Measurements from ENCODE around the gene AHRR. TPM values are rescaled to one million over a fixed set of nuclear protein-coding genes. Genes with fewer than 3 reads are reported as not detected.
A peak's percentile ranks its signal among the peaks of the same experiment; 100 is the strongest.

The AHRR gene
- total and polyA plus RNA-seq, 2 of the 4 experiments (the other 2 are of a cell fraction), result 15.6 to 37.1 TPM

DNA sequence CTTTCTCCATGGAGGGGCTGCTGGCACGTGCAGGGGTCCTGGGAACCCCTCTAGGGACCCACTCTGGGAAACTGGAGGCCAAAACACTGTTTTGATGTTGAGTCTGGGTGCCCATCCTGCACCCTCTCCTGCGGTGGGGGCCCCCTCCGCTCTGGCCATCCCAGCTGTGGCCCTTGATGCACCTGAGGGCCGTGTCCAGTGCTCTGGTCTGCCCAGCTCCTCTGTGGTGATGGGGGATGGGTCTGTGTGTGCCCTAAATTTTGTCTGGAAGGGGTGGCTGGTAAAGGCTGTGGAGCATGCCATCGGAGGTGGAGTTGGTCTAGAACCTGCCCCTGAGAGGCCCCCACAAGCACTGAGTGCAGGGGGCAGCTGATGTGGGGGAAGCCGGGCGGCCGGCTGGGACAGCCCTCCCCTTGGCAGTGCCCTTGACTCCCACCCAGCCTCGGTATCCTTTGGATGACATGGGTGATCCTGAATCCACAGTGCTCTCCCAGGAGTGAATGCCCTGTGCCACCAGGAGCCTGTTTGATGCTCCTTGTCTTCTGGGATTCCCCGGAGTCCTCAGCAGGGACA lies 26.3 kb downstream of the AHRR start:
- Histone ChIP-seq H4K91ac (ENCODE audit: insufficient read depth, low read depth, low read length) (no peak overlapping the region), H2BK15ac (ENCODE audit: low read depth, low read length) (no peak overlapping the region), H3K9ac (ENCODE audit: low read depth, low read length) (no peak overlapping the region), H3K4me2 (ENCODE audit: low read depth, low read length) (no peak overlapping the region), H3K79me1 (ENCODE audit: low read depth in 1 of 2, low read length in 2 of 2) (peaks cover 44 to 73% of the 10 kb centered on the region in 2 experiments), H3K27ac (ENCODE audit: insufficient read depth, low read length) (no peak overlapping the region), H2BK120ac (ENCODE audit: low read depth, low read length) (no peak overlapping the region), H3K36me3 (ENCODE audit: control insufficient read depth, insufficient read depth, low read length) (peaks cover 47% of the 10 kb centered on the region), H2BK20ac (ENCODE audit: low read depth, low read length) (no peak overlapping the region), H3K27me3 (ENCODE audit: control insufficient read depth, insufficient read depth, low read length) (no peaks in the 10 kb centered on the region), H3K4me1 (ENCODE audit: control insufficient read depth, insufficient read depth, low read length) (peaks cover 12% of the 10 kb centered on the region), H4K20me1 (ENCODE audit: insufficient read depth, low read length) (peaks cover 28% of the 10 kb centered on the region), H3K4ac (ENCODE audit: low read depth, low read length) (no peak overlapping the region), H4K5ac (ENCODE audit: low read depth, low read length) (no peak overlapping the region), H3K4me3 (ENCODE audit: insufficient read depth, low read depth, low read length) (no peak overlapping the region), H2BK5ac (ENCODE audit: low read depth, low read length, poor library complexity, severe bottlenecking) (no peak overlapping the region), H3K9me3 (ENCODE audit: control insufficient read depth, insufficient read depth, low read length) (no peaks in the 10 kb centered on the region), H3K14ac (replicated peaks; ENCODE audit: low read depth, low read length) (no peak overlapping the region), H3K23ac (ENCODE audit: low read depth, low read length) (no peak overlapping the region), H2AK9ac (replicated peaks; ENCODE audit: low read depth, low read length, poor library complexity) (no peak overlapping the region), H3K56ac (ENCODE audit: extremely low read depth, insufficient read depth, low read length) (no peak overlapping the region), H3K18ac (ENCODE audit: low read depth, low read length) (no peak overlapping the region), H3K9me1 (ENCODE audit: insufficient read depth, low read length) (peaks cover 19% of the 10 kb centered on the region), H2AK5ac (ENCODE audit: low read depth, low read length) (no peak overlapping the region; the same call in 1 of the 2 replicates), H4K8ac (ENCODE audit: low read depth in 2 of 2, low read length in 2 of 2) (peak overlapping the region in 1 of 2 experiments; percentile 21; a peak in 1 of 4 replicates), H2AFZ (replicated peaks; ENCODE audit: low read length, poor library complexity) (no peak overlapping the region)
- intact Hi-C loops (cut with micrococcal nuclease) (no loop called here), dilution Hi-C loops (cut with HindIII; ENCODE audit: low sequenced_read_pairs, unreplicated experiment) (no loop called here), in situ Hi-C loops (cut with MboI; ENCODE audit: low sequenced_read_pairs) (no loop called here)
- no TSS peak for BruUV-seq (replicated peaks)
- WGBS, 2 experiments (ENCODE audit: extremely low coverage in 2 of 2, insufficient read length in 1 of 2), result no CpG with 5 or more reads among the region's 10 CpGs
- CTCF ChIA-PET, result no interaction called here
- ATAC-seq (ENCODE audit: low read depth), result no peak
- POLR2A ChIA-PET (ENCODE audit: unreplicated experiment), result no interaction called here
- TF ChIP-seq MXI1 (IDR thresholded peaks at IDR 0.05; ENCODE audit: borderline replicate concordance, low read depth, low read length) (no peak), SMC3 (IDR thresholded peaks at IDR 0.05; ENCODE audit: low read depth, low read length) (no peak), RFX5 (IDR thresholded peaks at IDR 0.05; ENCODE audit: low read depth, low read length) (no peak), NFE2L2 (IDR thresholded peaks at IDR 0.05; ENCODE audit: low read depth, low read length) (no peak), CEBPB (IDR thresholded peaks at IDR 0.05; ENCODE audit: low read depth, low read length) (no peak), RCOR1 (IDR thresholded peaks at IDR 0.05; ENCODE audit: insufficient replicate concordance, low read length) (no peak), RAD21 (IDR thresholded peaks at IDR 0.05; ENCODE audit: low read length) (no peak), POLR2A (IDR thresholded peaks at IDR 0.05; ENCODE audit: low read depth, low read length) (no peak), FOS (IDR thresholded peaks at IDR 0.05; ENCODE audit: low read depth, low read length) (no peak), CHD1 (IDR thresholded peaks at IDR 0.05; ENCODE audit: low read depth, low read length) (no peak), MAFK (IDR thresholded peaks at IDR 0.05; ENCODE audit: low read depth, low read length) (no peak)
- TF ChIP-seq, protein P1, sequence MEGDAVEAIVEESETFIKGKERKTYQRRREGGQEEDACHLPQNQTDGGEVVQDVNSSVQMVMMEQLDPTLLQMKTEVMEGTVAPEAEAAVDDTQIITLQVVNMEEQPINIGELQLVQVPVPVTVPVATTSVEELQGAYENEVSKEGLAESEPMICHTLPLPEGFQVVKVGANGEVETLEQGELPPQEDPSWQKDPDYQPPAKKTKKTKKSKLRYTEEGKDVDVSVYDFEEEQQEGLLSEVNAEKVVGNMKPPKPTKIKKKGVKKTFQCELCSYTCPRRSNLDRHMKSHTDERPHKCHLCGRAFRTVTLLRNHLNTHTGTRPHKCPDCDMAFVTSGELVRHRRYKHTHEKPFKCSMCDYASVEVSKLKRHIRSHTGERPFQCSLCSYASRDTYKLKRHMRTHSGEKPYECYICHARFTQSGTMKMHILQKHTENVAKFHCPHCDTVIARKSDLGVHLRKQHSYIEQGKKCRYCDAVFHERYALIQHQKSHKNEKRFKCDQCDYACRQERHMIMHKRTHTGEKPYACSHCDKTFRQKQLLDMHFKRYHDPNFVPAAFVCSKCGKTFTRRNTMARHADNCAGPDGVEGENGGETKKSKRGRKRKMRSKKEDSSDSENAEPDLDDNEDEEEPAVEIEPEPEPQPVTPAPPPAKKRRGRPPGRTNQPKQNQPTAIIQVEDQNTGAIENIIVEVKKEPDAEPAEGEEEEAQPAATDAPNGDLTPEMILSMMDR (conservative IDR thresholded peaks at IDR 0.05; ENCODE audit: low read depth, low read length), result no peak
- TF ChIP-seq, protein P2, sequence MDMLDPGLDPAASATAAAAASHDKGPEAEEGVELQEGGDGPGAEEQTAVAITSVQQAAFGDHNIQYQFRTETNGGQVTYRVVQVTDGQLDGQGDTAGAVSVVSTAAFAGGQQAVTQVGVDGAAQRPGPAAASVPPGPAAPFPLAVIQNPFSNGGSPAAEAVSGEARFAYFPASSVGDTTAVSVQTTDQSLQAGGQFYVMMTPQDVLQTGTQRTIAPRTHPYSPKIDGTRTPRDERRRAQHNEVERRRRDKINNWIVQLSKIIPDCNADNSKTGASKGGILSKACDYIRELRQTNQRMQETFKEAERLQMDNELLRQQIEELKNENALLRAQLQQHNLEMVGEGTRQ (IDR thresholded peaks at IDR 0.05; ENCODE audit: low read depth, low read length), result no peak
- TF ChIP-seq, protein P3, sequence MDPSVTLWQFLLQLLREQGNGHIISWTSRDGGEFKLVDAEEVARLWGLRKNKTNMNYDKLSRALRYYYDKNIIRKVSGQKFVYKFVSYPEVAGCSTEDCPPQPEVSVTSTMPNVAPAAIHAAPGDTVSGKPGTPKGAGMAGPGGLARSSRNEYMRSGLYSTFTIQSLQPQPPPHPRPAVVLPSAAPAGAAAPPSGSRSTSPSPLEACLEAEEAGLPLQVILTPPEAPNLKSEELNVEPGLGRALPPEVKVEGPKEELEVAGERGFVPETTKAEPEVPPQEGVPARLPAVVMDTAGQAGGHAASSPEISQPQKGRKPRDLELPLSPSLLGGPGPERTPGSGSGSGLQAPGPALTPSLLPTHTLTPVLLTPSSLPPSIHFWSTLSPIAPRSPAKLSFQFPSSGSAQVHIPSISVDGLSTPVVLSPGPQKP (IDR thresholded peaks at IDR 0.05; ENCODE audit: borderline replicate concordance, low read depth, low read length), result no peak
- DNase-seq, result no peak
